IMR-90 (cell line): ENCODE measurements around the gene FADS6. TPM values are rescaled to one million over a fixed set of nuclear protein-coding genes. Genes with fewer than 3 reads are reported as not detected.

ENCODE experiments used
- ATAC-seq: fragments of 200-7000 bp; cut with Tn5 transposase; 2 replicates; pipeline ENCODE4 v1.9.1; 2020; ENCODE audit warnings: low read depth, mild to moderate bottlenecking, moderate library complexity
- BruUV-seq: library from RNA; stranded (reverse); fragments of 400-500 nt; replicated peaks from 2 replicates; lab custom pipeline; 2021; lab: Mats Ljungman, UMichigan
- CTCF ChIA-PET: fragments of 300-600 bp; formaldehyde crosslinking; extraction: SDS; loops from one replicate; lab custom pipeline; 2021; ENCODE audit warnings: antibody characterized with exemption; lab: Yijun Ruan, JAX
- POLR2A ChIA-PET: fragments of 300-600 bp; sonication (Branson Sonifier 250); formaldehyde crosslinking; loops from one replicate; lab custom pipeline; 2022; ENCODE audit warnings: antibody characterized with exemption; ENCODE audit not compliant: unreplicated experiment; lab: Charles Lee
- DNase-seq: peaks from one replicate; pipeline ENCODE4 v3.0.0; 2013
- H2AFZ ChIP-seq: replicated peaks from 2 replicates; pipeline ENCODE3; 2013; ENCODE audit warnings: low read length, mild to moderate bottlenecking; ENCODE audit not compliant: poor library complexity
- H2AK5ac ChIP-seq: 2 replicates; pipeline ENCODE4 v1.6.1; 2013; ENCODE audit warnings: low read depth, low read length, inconsistent platforms
- H2AK9ac ChIP-seq: replicated peaks from 2 replicates; pipeline ENCODE3; 2013; ENCODE audit warnings: mild to moderate bottlenecking, low read depth, low read length, moderate library complexity; ENCODE audit not compliant: poor library complexity
- H2BK120ac ChIP-seq: 2 replicates; pipeline ENCODE4 v1.6.1; 2013; ENCODE audit warnings: low read depth, low read length, inconsistent platforms
- H2BK15ac ChIP-seq: 3 replicates; pipeline ENCODE4 v1.6.1; 2013; ENCODE audit warnings: low read depth, low read length, inconsistent platforms
- H2BK20ac ChIP-seq: 2 replicates; pipeline ENCODE4 v1.6.1; 2013; ENCODE audit warnings: low read depth, mild to moderate bottlenecking, inconsistent platforms, low read length, moderate library complexity
- H2BK5ac ChIP-seq: 2 replicates; pipeline ENCODE4 v1.6.1; 2013; ENCODE audit warnings: mild to moderate bottlenecking, low read depth, low read length, inconsistent platforms; ENCODE audit not compliant: poor library complexity, severe bottlenecking
- H3K14ac ChIP-seq: replicated peaks from 2 replicates; pipeline ENCODE4 v1.6.1; 2013; ENCODE audit warnings: low read depth, low read length, inconsistent platforms
- H3K18ac ChIP-seq: 2 replicates; pipeline ENCODE4 v1.6.1; 2013; ENCODE audit warnings: low read depth, low read length, control low read depth
- H3K23ac ChIP-seq: 2 replicates; pipeline ENCODE4 v1.6.1; 2013; ENCODE audit warnings: low read depth, low read length, inconsistent platforms
- H3K27ac ChIP-seq: 2 replicates; pipeline ENCODE4 v1.5.1; 2013; ENCODE audit warnings: mild to moderate bottlenecking, control low read depth, low read length; ENCODE audit not compliant: insufficient read depth
- H3K27me3 ChIP-seq: 2 replicates; pipeline ENCODE4 v1.6.1; 2013; ENCODE audit warnings: low read length; ENCODE audit not compliant: control insufficient read depth, insufficient read depth
- H3K36me3 ChIP-seq: 2 replicates; pipeline ENCODE4 v1.6.1; 2013; ENCODE audit warnings: low read length, mixed read lengths; ENCODE audit not compliant: control insufficient read depth, insufficient read depth
- H3K4ac ChIP-seq: 2 replicates; pipeline ENCODE4 v1.6.1; 2013; ENCODE audit warnings: low read depth, low read length, inconsistent platforms
- H3K4me1 ChIP-seq: 2 replicates; pipeline ENCODE4 v1.6.1; 2013; ENCODE audit warnings: low read length, mixed read lengths; ENCODE audit not compliant: control insufficient read depth, insufficient read depth
- H3K4me2 ChIP-seq: 2 replicates; pipeline ENCODE4 v1.6.1; 2013; ENCODE audit warnings: low read depth, mild to moderate bottlenecking, control low read depth, low read length, moderate library complexity
- H3K4me3 ChIP-seq: 2 replicates; pipeline ENCODE4 v1.5.1; 2013; ENCODE audit warnings: low read depth, mild to moderate bottlenecking, control low read depth, low read length, moderate library complexity; ENCODE audit not compliant: insufficient read depth
- H3K56ac ChIP-seq: 2 replicates; pipeline ENCODE4 v1.6.1; 2013; ENCODE audit warnings: low read length, inconsistent platforms; ENCODE audit not compliant: insufficient read depth; ENCODE audit errors: extremely low read depth
- H3K79me1 ChIP-seq, 2 experiments: 2 replicates each; pipeline ENCODE4 v1.6.1; 2013; ENCODE audit warnings: low read length in 2 of 2, inconsistent platforms in 1 of 2, low read depth in 1 of 2
- H3K9ac ChIP-seq: 2 replicates; pipeline ENCODE4 v1.6.1; 2013; ENCODE audit warnings: low read depth, low read length, control low read depth
- H3K9me1 ChIP-seq: 2 replicates; pipeline ENCODE4 v1.6.1; 2013; ENCODE audit warnings: low read length, inconsistent platforms; ENCODE audit not compliant: insufficient read depth
- H3K9me3 ChIP-seq: 2 replicates; pipeline ENCODE4 v1.6.1; 2013; ENCODE audit warnings: low read length; ENCODE audit not compliant: control insufficient read depth, insufficient read depth
- H4K20me1 ChIP-seq: 2 replicates; pipeline ENCODE4 v1.6.1; 2013; ENCODE audit warnings: low read length, inconsistent platforms; ENCODE audit not compliant: insufficient read depth
- H4K5ac ChIP-seq: 2 replicates; pipeline ENCODE4 v1.6.1; 2013; ENCODE audit warnings: mild to moderate bottlenecking, low read depth, low read length, control low read depth
- H4K8ac ChIP-seq, 2 experiments: 2 replicates each; pipeline ENCODE4 v1.6.1; 2013; ENCODE audit warnings: low read depth in 2 of 2, low read length in 2 of 2, control low read depth in 1 of 2, inconsistent platforms in 1 of 2
- H4K91ac ChIP-seq: 2 replicates; pipeline ENCODE4 v1.6.1; 2013; ENCODE audit warnings: low read depth, low read length, inconsistent platforms; ENCODE audit not compliant: insufficient read depth
- BHLHE40 ChIP-seq: fragments of 150-350 bp; IDR thresholded peaks from 2 replicates; pipeline ENCODE4 v1.6.1; 2016; ENCODE audit warnings: mild to moderate bottlenecking, low read depth, low read length
- ELK1 ChIP-seq: fragments of 150-350 bp; IDR thresholded peaks from 2 replicates; pipeline ENCODE4 v1.6.1; 2016; ENCODE audit warnings: low read depth, mild to moderate bottlenecking, low read length, moderate library complexity, borderline replicate concordance
- MXI1 ChIP-seq: IDR thresholded peaks from 2 replicates; pipeline ENCODE4 v1.6.1; 2012; ENCODE audit warnings: low read depth, mild to moderate bottlenecking, low read length, moderate library complexity, borderline replicate concordance
- RAD21 ChIP-seq: IDR thresholded peaks from 2 replicates; pipeline ENCODE4 v1.6.1; 2012; ENCODE audit warnings: low read length, improper control_type of control experiment
- RCOR1 ChIP-seq: IDR thresholded peaks from 2 replicates; pipeline ENCODE4 v1.6.1; 2012; ENCODE audit warnings: mild to moderate bottlenecking, low read length, improper control_type of control experiment; ENCODE audit not compliant: insufficient replicate concordance
- RFX5 ChIP-seq: IDR thresholded peaks from 2 replicates; pipeline ENCODE4 v1.8.0; 2012; ENCODE audit warnings: low read depth, mild to moderate bottlenecking, low read length, moderate library complexity
- SMC3 ChIP-seq: fragments of 150-350 bp; IDR thresholded peaks from 2 replicates; pipeline ENCODE4 v1.6.1; 2016; ENCODE audit warnings: low read depth, mild to moderate bottlenecking, antibody characterized with exemption, low read length, moderate library complexity
- USF2 ChIP-seq: fragments of 150-350 bp; IDR thresholded peaks from 2 replicates; pipeline ENCODE4 v1.6.1; 2017; ENCODE audit warnings: mild to moderate bottlenecking, antibody characterized with exemption, low read length, low read depth
- WGBS, 2 experiments: methylation state at CpG; one replicate each; pipeline versions ENCODE4 v1.1.5 to v1.1.7; 2013; ENCODE audit warnings: missing lambda C conversion rate in 2 of 2; ENCODE audit not compliant: insufficient read length in 1 of 2; ENCODE audit errors: extremely low coverage in 2 of 2; 5-methylcytosine and 5-hydroxymethylcytosine counted together
- dilution Hi-C: fragments of 300-500 bp; cut with HindIII; formaldehyde crosslinking; loops from one replicate; pipeline ENCODE4 v1.14.3; 2018; ENCODE audit warnings: low sequenced_read_pairs; ENCODE audit not compliant: unreplicated experiment
- in situ Hi-C: fragments of 300-500 bp; cut with MboI; formaldehyde crosslinking; loops from 3 replicates; pipeline ENCODE4 v1.14.3; 2019; ENCODE audit warnings: low sequenced_read_pairs, inconsistent platforms, mixed read lengths
- intact Hi-C: fragments of 100-400 bp; cut with micrococcal nuclease; formaldehyde crosslinking; loops from 2 replicates; pipeline ENCODE4 v1.10.0; 2022
- polyA plus RNA-seq, 3 experiments: library from polyadenylated mRNA; depleted of rRNA; stranded (reverse); fragments of >200 nt; gene quantifications; 2 replicates each; pipeline ENCODE4 v1.2.3, GENCODE V29; 2012; ENCODE audit warnings: low replicate concordance in 1 of 3
- total RNA-seq: library from RNA; depleted of rRNA; stranded (reverse); fragments of >200 nt; gene quantifications from 2 replicates; pipeline ENCODE4 v1.2.3, GENCODE V29; 2012

FADS6 gene
- total and polyA plus RNA-seq, 2 of the 4 experiments (the other 2 are of a cell fraction), result not detected

- Histone ChIP-seq H2AK5ac (no peak overlapping the region), H3K23ac (no peak overlapping the region), H2AK9ac (no peak overlapping the region), H3K4me3 (no peak overlapping the region), H3K79me1 (no peaks in the 10 kb centered on the region), H3K9me1 (no peaks in the 10 kb centered on the region), H3K18ac (no peak overlapping the region), H4K91ac (no peak overlapping the region), H4K5ac (no peak overlapping the region), H3K14ac (no peak overlapping the region), H3K56ac (no peak overlapping the region), H3K9ac (no peak overlapping the region), H3K4ac (no peak overlapping the region), H4K20me1 (no peaks in the 10 kb centered on the region), H3K27ac (no peak overlapping the region), H3K27me3 (peaks cover 19% of the 10 kb centered on the region), H2BK15ac (no peak overlapping the region), H3K4me2 (no peak overlapping the region), H4K8ac (no peak overlapping the region), H3K36me3 (no peaks in the 10 kb centered on the region), H3K4me1 (no peaks in the 10 kb centered on the region), H3K9me3 (no peaks in the 10 kb centered on the region), H2BK120ac (no peak overlapping the region), H2AFZ (no peak overlapping the region), H2BK5ac (no peak overlapping the region), H2BK20ac (no peak overlapping the region)
- no peak for TF ChIP-seq BHLHE40
- no peak for TF ChIP-seq RFX5
- no peak for TF ChIP-seq USF2
- no peak for TF ChIP-seq MXI1
- no peak for TF ChIP-seq RAD21
- TF ChIP-seq ELK1, result no peak
- TF ChIP-seq RCOR1, result no peak
- TF ChIP-seq SMC3, result no peak
- dilution Hi-C loops (no loop called here), in situ Hi-C loops (no loop called here), intact Hi-C loops (no loop called here)
- BruUV-seq, result no TSS peak
- DNase-seq, result no peak
- 90% methylated on average over 20 of the region's 34 CpGs; no CpG with 5 or more reads in 1 of the 2 experiments for WGBS, 2 experiments
- POLR2A ChIA-PET, result no interaction called here
- CTCF ChIA-PET, result no interaction called here
- ATAC-seq, result no peak
Measured at GRCh38 chr17:74907012-74907411, 13.6 kb upstream of the FADS6 start.
